ENCODE data around the gene INPP4A.

The INPP4A gene

GRCh38 chr2:98509542-98510321 lies 65.1 kb downstream of the INPP4A start:
- no peak for DNase-seq (ENCODE audit: extremely low read depth in 1 of 2, low read depth in 1 of 2)

- no peak for DNase-seq (ENCODE audit: extremely low read depth in 1 of 2, low read depth in 1 of 2)
These were observed 65.6 kb downstream of the INPP4A start for GRCh38 chr2:98510322-98510662.

GRCh38 chr2:98511981-98512380 lies 67.3 kb downstream of the INPP4A start:
- no peak for DNase-seq (ENCODE audit: extremely low read depth in 1 of 2, low read depth in 1 of 2)

- no peak for DNase-seq (ENCODE audit: extremely low read depth in 1 of 2, low read depth in 1 of 2)
These were observed 68.0 kb downstream of the INPP4A start for GRCh38 chr2:98512699-98513098.

- DNase-seq (ENCODE audit: extremely low read depth in 1 of 2, low read depth in 1 of 2), result no peak
These were observed 69.5 kb downstream of the INPP4A start for GRCh38 chr2:98514096-98514639.

GRCh38 chr2:98514879-98515249 lies 70.2 kb downstream of the INPP4A start:
- no peak for DNase-seq (ENCODE audit: extremely low read depth in 1 of 2, low read depth in 1 of 2)

- DNase-seq (ENCODE audit: extremely low read depth in 1 of 2, low read depth in 1 of 2), result no peak
These were observed 70.8 kb downstream of the INPP4A start for GRCh38 chr2:98515250-98515991.

GRCh38 chr2:98516571-98516970 lies 71.9 kb downstream of the INPP4A start:
- no peak for DNase-seq (ENCODE audit: extremely low read depth in 1 of 2, low read depth in 1 of 2)

- no peak for DNase-seq (ENCODE audit: extremely low read depth in 1 of 2, low read depth in 1 of 2)
These were observed 73.0 kb downstream of the INPP4A start for GRCh38 chr2:98517636-98518035.

GRCh38 chr2:98518101-98518500 lies 73.4 kb downstream of the INPP4A start:
- DNase-seq (ENCODE audit: extremely low read depth in 1 of 2, low read depth in 1 of 2), result peak; percentile 19 to 34

- no peak for DNase-seq (ENCODE audit: extremely low read depth in 1 of 2, low read depth in 1 of 2)
These were observed 74.5 kb downstream of the INPP4A start for GRCh38 chr2:98519156-98519555.

- no peak for DNase-seq (ENCODE audit: extremely low read depth in 1 of 2, low read depth in 1 of 2)
These were observed 75.2 kb downstream of the INPP4A start for GRCh38 chr2:98519851-98520250.

GRCh38 chr2:98520806-98521205 lies 76.1 kb downstream of the INPP4A start:
- no peak for DNase-seq (ENCODE audit: extremely low read depth in 1 of 2, low read depth in 1 of 2)

- DNase-seq (ENCODE audit: extremely low read depth in 1 of 2, low read depth in 1 of 2), result no peak
These were observed 76.6 kb downstream of the INPP4A start for GRCh38 chr2:98521266-98521665.

- no peak for DNase-seq (ENCODE audit: extremely low read depth in 1 of 2, low read depth in 1 of 2)
These were observed 78.2 kb downstream of the INPP4A start for GRCh38 chr2:98522854-98523253.

- DNase-seq (ENCODE audit: extremely low read depth in 1 of 2, low read depth in 1 of 2), result no peak
These were observed 79.5 kb downstream of the INPP4A start for GRCh38 chr2:98524168-98524567.

- no peak for DNase-seq (ENCODE audit: extremely low read depth in 1 of 2, low read depth in 1 of 2)
These were observed 83.7 kb downstream of the INPP4A start for GRCh38 chr2:98528349-98528748.

GRCh38 chr2:98530114-98530513 lies 85.5 kb downstream of the INPP4A start:
- DNase-seq (ENCODE audit: extremely low read depth in 1 of 2, low read depth in 1 of 2), result no peak

- no peak for DNase-seq (ENCODE audit: extremely low read depth in 1 of 2, low read depth in 1 of 2)
These were observed 88.1 kb downstream of the INPP4A start for GRCh38 chr2:98532756-98533155.

GRCh38 chr2:98533547-98533946 lies 88.9 kb downstream of the INPP4A start:
- DNase-seq (ENCODE audit: extremely low read depth in 1 of 2, low read depth in 1 of 2), result no peak

GRCh38 chr2:98534761-98535160 lies 90.1 kb downstream of the INPP4A start:
- DNase-seq (ENCODE audit: extremely low read depth in 1 of 2, low read depth in 1 of 2), result no peak

GRCh38 chr2:98535971-98536677 lies 91.5 kb downstream of the INPP4A start:
- DNase-seq (ENCODE audit: extremely low read depth in 1 of 2, low read depth in 1 of 2), result no peak
